ENCODE measurements around the gene FAM209B. TPM values are rescaled to one million over a fixed set of nuclear protein-coding genes. Genes with fewer than 3 reads are reported as not detected.
"Not testable (repeated sequence)": the region's sequence is repeated elsewhere in the genome, so short reads cannot be mapped to it uniquely, and the experiment has no call there.

Gene FAM209B
- total RNA-seq: 0.59 TPM
- long read RNA-seq: 0 reads

- H3K4me3 ChIP-seq; H3K4me1 ChIP-seq; DNase-seq; H3K36me3 ChIP-seq; H3K27me3 ChIP-seq (ENCODE audit: low read depth); intact Hi-C loops (cut with DNase I); H3K27ac ChIP-seq; H3K9me3 ChIP-seq; ATAC-seq: not testable (repeated sequence)
These were observed at the start of gene FAM209B for GRCh38 chr20:56532946-56533345. FAM209B (plus strand) TSS chr20:56533246; CDS start chr20:56533342, 96 bp downstream.

- no peak for DNase-seq
- no peak overlapping the region for H3K4me3 ChIP-seq
- TF ChIP-seq CTCF (IDR thresholded peaks at IDR 0.05): no peak
- peaks cover 92% of the 10 kb centered on the region for H3K36me3 ChIP-seq
- ATAC-seq: no peak
- H3K9me3 ChIP-seq: no peaks in the 10 kb centered on the region
- H3K27ac ChIP-seq: peak overlapping the region; percentile 13
- no peaks in the 10 kb centered on the region for H3K27me3 ChIP-seq (ENCODE audit: low read depth)
- H3K4me1 ChIP-seq: no peaks in the 10 kb centered on the region
- intact Hi-C loops (cut with DNase I): no loop called here
These were observed 49.1 kb upstream of the FAM209B start for GRCh38 chr20:56483970-56484369.

GRCh38 chr20:56487216-56487615 lies 45.8 kb upstream of the FAM209B start:
- DNase-seq: peak; percentile 58
- no peak for TF ChIP-seq CTCF (IDR thresholded peaks at IDR 0.05)

GRCh38 chr20:56488566-56488965 lies 44.5 kb upstream of the FAM209B start:
- H3K27ac ChIP-seq: no peak overlapping the region
- DNase-seq (no peak), ATAC-seq (no peak)
- no peaks in the 10 kb centered on the region for H3K27me3 ChIP-seq (ENCODE audit: low read depth)
- no peak overlapping the region for H3K4me3 ChIP-seq
- intact Hi-C loops (cut with DNase I): no loop called here
- no peaks in the 10 kb centered on the region for H3K4me1 ChIP-seq
- no peak for TF ChIP-seq CTCF (IDR thresholded peaks at IDR 0.05)
- peaks cover 92% of the 10 kb centered on the region for H3K36me3 ChIP-seq
- H3K9me3 ChIP-seq: no peaks in the 10 kb centered on the region

More at GRCh38 chr20:56487216-56487615, 45.8 kb upstream of the FAM209B start:
- ATAC-seq: peak in 1 of 2 donors; percentile 57
- H3K9me3 ChIP-seq: no peaks in the 10 kb centered on the region
- H3K4me1 ChIP-seq: no peaks in the 10 kb centered on the region
- H3K4me3 ChIP-seq: no peak overlapping the region
- H3K36me3 ChIP-seq: peaks cover 91% of the 10 kb centered on the region
- H3K27me3 ChIP-seq (ENCODE audit: low read depth): no peaks in the 10 kb centered on the region
- intact Hi-C loops (cut with DNase I): no loop called here
- H3K27ac ChIP-seq: no peak overlapping the region

- H3K27me3 ChIP-seq (ENCODE audit: low read depth): no peaks in the 10 kb centered on the region
- H3K27ac ChIP-seq: no peak overlapping the region
- TF ChIP-seq CTCF (IDR thresholded peaks at IDR 0.05): no peak
- ATAC-seq: no peak
- peaks cover 22% of the 10 kb centered on the region for H3K36me3 ChIP-seq
- H3K4me3 ChIP-seq: no peak overlapping the region
- peaks cover 7% of the 10 kb centered on the region for H3K9me3 ChIP-seq
- DNase-seq: no peak
- no peaks in the 10 kb centered on the region for H3K4me1 ChIP-seq
- intact Hi-C loops (cut with DNase I): no loop called here
These were observed 31.9 kb upstream of the FAM209B start for GRCh38 chr20:56501116-56501515.

GRCh38 chr20:56503916-56504315 lies 29.1 kb upstream of the FAM209B start:
- Histone ChIP-seq H3K4me1 (no peaks in the 10 kb centered on the region), H3K4me3 (no peak overlapping the region), H3K27me3 (ENCODE audit: low read depth) (no peaks in the 10 kb centered on the region), H3K9me3 (no peaks in the 10 kb centered on the region), H3K27ac (no peak overlapping the region), H3K36me3 (no peaks in the 10 kb centered on the region)
- no peak for DNase-seq
- intact Hi-C loops (cut with DNase I): no loop called here
- no peak for TF ChIP-seq CTCF (IDR thresholded peaks at IDR 0.05)
- ATAC-seq: no peak

All from lower lobe of right lung (tissue), 2 donors.